ENCODE data around the gene PROP1.
"Not testable (repeated sequence)": the region's sequence is repeated elsewhere in the genome, so short reads cannot be mapped to it uniquely, and the experiment has no call there.

Gene PROP1

GRCh38 chr5:177945601-177946283, 50.3 kb downstream of the PROP1 start:
- DNase-seq (ENCODE audit: low read depth in 2 of 2): not testable (repeated sequence)

GRCh38 chr5:177945145-177945544, 50.9 kb downstream of the PROP1 start:
- not testable (repeated sequence) for DNase-seq (ENCODE audit: low read depth in 2 of 2)

GRCh38 chr5:177943805-177944736, 52.0 kb downstream of the PROP1 start:
- peak in 1 of 2 donors; percentile 8 for DNase-seq (ENCODE audit: low read depth in 2 of 2)

DNA sequence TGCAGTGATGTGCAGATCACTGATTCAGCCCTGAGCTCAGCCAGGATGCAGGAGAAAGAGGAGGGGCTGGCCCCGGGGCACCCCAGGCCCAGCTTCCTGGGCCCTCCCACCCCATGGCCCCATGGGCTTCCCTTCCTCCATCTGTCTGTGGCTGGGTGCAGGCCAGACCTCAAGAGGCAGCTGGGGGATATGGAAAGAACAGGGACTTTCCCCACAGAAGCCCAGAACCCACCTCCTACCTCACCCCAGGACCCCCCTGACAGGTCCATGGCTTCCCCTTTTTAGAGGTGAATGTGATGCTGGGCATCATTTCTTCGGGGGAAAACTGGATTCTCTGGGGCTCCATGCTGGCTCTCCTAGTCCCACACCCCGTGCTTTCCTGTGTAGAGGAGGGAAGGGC, 53.1 kb downstream of the PROP1 start:
- not testable (repeated sequence) for DNase-seq (ENCODE audit: low read depth in 2 of 2)
